Peyer's patch (tissue), 4 donors: ENCODE measurements around the gene CXCL1. TPM values are rescaled to one million over a fixed set of nuclear protein-coding genes. Genes with fewer than 3 reads are reported as not detected.

ENCODE experiments used
- DNase-seq, 3 donors: peaks; one replicate each; pipeline ENCODE4 v3.0.0-alpha.2; 2017 to 2019
- H3K27ac ChIP-seq, 4 donors: fragments of 200-600 bp; sonication (generic); one replicate each; pipeline ENCODE4 v1.5.1; 2016 to 2019
- H3K27me3 ChIP-seq, 2 donors: fragments of 200-600 bp; sonication (generic); one replicate each; pipeline ENCODE4 v1.5.1; 2019
- H3K36me3 ChIP-seq, 3 donors: fragments of 200-600 bp; sonication (generic); one replicate each; pipeline ENCODE4 v1.5.1; 2016 to 2019
- H3K4me1 ChIP-seq, 4 donors: fragments of 200-600 bp; sonication (generic); one replicate each; pipeline ENCODE4 v1.5.1; 2016 to 2019
- H3K4me3 ChIP-seq, 4 donors: fragments of 200-600 bp; sonication (generic); 1 replicate in 3 of 4; 2 replicates in 1 of 4; pipeline ENCODE4 v1.5.1; 2016 to 2019; ENCODE audit warnings: mild to moderate bottlenecking in 1 of 4
- H3K9me3 ChIP-seq, 4 donors: fragments of 200-600 bp; sonication (generic); one replicate each; pipeline ENCODE4 v1.5.1; 2016 to 2019; ENCODE audit warnings: mild to moderate bottlenecking in 1 of 4
- POLR2A ChIP-seq, 2 donors: fragments of 450-650 bp; IDR thresholded peaks; one replicate each; pipeline ENCODE4 v1.5.1; 2017; ENCODE audit warnings: antibody characterized with exemption in 2 of 2, mild to moderate bottlenecking in 2 of 2, moderate library complexity in 2 of 2
- total RNA-seq, 4 donors: library from RNA; depleted of rRNA; stranded (reverse); fragments of >200 nt; gene quantifications; one replicate each; pipeline ENCODE4 v1.1.0, GENCODE V29; 2016
- TF ChIP-seq, protein P1 (sequence below), 6 experiments: fragments of 450-650 bp in 4 of 6; fragments of 200-600 bp in 2 of 6; sonication (generic) in 1 of 6; IDR thresholded peaks; one replicate each; pipeline ENCODE4 v1.5.1; 2017 to 2019; ENCODE audit warnings: antibody characterized with exemption in 6 of 6, mild to moderate bottlenecking in 3 of 6, moderate library complexity in 1 of 6

CXCL1 gene
- total RNA-seq, 4 donors from 2014 or later, result 4.1 to 69.3 (median 6.8) TPM

DNA sequence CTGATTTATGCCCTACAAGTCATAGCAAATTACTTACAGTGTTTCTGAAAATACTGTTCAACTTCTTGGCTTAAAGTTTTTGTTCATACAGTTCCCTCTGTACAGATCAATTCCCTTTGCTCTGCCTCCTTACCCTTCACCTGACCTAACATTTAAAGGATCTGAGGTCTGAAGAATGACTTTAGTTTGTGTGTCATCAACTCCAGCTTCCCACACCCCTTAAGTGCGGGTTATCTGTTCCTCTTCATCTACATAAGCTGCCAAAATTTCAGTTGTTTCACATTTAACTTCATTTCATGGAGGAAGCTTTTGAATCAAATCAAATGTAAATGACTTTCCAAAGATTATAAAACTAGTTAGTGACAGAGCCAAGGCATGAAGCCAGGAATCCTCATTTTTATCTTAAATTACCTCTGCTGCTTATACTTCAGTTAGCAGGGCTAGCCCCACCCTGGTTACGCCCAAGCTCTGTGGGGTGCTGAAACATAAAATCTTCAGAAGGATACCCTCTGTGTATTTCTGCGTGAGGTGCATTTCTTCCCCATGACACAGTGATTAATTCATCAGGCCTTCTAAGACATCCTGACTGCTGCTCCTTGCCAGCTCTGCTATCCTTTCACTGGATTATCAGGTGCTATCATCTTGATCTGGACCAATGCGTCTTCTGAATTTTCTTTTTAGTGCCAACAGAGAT, 16.5 kb downstream of the CXCL1 start:
- TF ChIP-seq POLR2A (IDR thresholded peaks at IDR 0.05), result no peak
- TF ChIP-seq, protein P1, sequence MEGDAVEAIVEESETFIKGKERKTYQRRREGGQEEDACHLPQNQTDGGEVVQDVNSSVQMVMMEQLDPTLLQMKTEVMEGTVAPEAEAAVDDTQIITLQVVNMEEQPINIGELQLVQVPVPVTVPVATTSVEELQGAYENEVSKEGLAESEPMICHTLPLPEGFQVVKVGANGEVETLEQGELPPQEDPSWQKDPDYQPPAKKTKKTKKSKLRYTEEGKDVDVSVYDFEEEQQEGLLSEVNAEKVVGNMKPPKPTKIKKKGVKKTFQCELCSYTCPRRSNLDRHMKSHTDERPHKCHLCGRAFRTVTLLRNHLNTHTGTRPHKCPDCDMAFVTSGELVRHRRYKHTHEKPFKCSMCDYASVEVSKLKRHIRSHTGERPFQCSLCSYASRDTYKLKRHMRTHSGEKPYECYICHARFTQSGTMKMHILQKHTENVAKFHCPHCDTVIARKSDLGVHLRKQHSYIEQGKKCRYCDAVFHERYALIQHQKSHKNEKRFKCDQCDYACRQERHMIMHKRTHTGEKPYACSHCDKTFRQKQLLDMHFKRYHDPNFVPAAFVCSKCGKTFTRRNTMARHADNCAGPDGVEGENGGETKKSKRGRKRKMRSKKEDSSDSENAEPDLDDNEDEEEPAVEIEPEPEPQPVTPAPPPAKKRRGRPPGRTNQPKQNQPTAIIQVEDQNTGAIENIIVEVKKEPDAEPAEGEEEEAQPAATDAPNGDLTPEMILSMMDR (IDR thresholded peaks at IDR 0.05), result no peak
- H3K9me3 ChIP-seq, result no peaks in the 10 kb centered on the region

GRCh38 chr4:73891326-73891725, 22.1 kb downstream of the CXCL1 start:
- no peak overlapping the region for H3K27ac ChIP-seq

More for the DNA sequence above, 16.5 kb downstream of the CXCL1 start:
- no peak for DNase-seq
- Histone ChIP-seq H3K27ac (no peak overlapping the region), H3K4me3 (no peak overlapping the region), H3K4me1 (no peaks in the 10 kb centered on the region), H3K27me3 (no peaks in the 10 kb centered on the region), H3K36me3 (no peaks in the 10 kb centered on the region)

DNA sequence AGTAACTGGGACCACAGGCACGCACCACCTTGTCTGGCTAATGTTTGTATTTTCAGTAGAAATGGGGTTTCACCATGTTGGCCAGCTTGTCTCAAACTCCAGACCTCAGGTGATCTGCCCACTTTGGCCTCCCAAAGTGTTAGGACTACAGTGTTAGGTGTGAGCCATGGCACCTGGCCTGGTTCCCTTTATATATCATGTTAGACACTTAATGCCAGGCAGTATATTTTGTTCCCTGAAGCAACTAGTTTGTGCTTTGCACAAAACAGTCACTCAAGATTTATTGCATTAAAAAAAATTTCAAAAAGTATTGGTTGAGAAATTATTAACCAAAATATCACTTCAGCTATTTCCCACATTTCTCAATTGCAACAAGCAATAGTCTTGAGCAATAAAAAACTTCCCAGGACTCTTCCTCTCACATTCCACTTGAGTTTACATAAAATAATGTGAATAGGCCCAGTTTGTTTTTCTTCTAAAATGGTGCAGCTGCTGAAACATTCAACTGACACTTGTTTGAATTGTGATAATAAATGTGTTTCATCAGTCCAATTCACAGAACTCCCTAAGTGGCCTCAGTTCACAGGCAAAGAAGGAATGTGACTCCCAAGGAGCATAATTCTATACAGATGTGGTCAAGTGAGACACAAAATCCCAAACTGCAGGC, 22.7 kb downstream of the CXCL1 start:
- Histone ChIP-seq H3K36me3 (no peaks in the 10 kb centered on the region), H3K27ac (no peak overlapping the region), H3K9me3 (no peaks in the 10 kb centered on the region), H3K4me3 (no peak overlapping the region), H3K27me3 (no peaks in the 10 kb centered on the region), H3K4me1 (peaks cover 0 to 14% (median 0%) of the 10 kb centered on the region in 4 donors)
- no peak for DNase-seq
- TF ChIP-seq, protein P1 (IDR thresholded peaks at IDR 0.05), result no peak
- no peak for TF ChIP-seq POLR2A (IDR thresholded peaks at IDR 0.05)

More at GRCh38 chr4:73891326-73891725, 22.1 kb downstream of the CXCL1 start:
- no peak overlapping the region for H3K4me3 ChIP-seq
- peaks cover 0 to 14% (median 0%) of the 10 kb centered on the region in 4 donors for H3K4me1 ChIP-seq
- DNase-seq, result no peak
- H3K27me3 ChIP-seq, result no peaks in the 10 kb centered on the region
- no peaks in the 10 kb centered on the region for H3K9me3 ChIP-seq
- TF ChIP-seq, protein P1 (IDR thresholded peaks at IDR 0.05), result no peak
- no peak for TF ChIP-seq POLR2A (IDR thresholded peaks at IDR 0.05)
- no peaks in the 10 kb centered on the region for H3K36me3 ChIP-seq

DNA sequence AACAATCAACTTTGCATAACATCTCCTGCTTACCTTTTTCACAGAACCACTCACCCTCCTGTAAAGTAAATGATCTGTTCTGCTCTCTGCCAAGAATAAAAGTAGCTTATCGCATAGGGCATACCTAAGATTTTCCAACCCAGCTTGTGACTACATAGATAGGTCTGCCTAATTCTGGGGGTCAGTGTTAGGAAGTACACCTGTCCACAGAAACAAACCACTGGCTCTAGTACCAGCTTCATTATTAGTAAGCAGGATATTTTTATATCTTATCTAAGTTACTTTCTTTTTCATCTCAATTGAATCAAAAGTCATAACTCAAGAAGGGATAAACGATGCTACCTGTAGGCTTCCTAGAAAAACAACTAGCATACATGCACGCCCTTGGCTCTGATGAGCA, 23.8 kb downstream of the CXCL1 start:
- no peaks in the 10 kb centered on the region for H3K9me3 ChIP-seq
- no peak overlapping the region for H3K4me3 ChIP-seq
- H3K36me3 ChIP-seq, result no peaks in the 10 kb centered on the region
- peaks cover 0 to 14% (median 0%) of the 10 kb centered on the region in 4 donors for H3K4me1 ChIP-seq
- H3K27ac ChIP-seq, result no peak overlapping the region
- H3K27me3 ChIP-seq, result no peaks in the 10 kb centered on the region
- TF ChIP-seq POLR2A (IDR thresholded peaks at IDR 0.05), result no peak
- TF ChIP-seq, protein P1 (IDR thresholded peaks at IDR 0.05), result no peak
- no peak for DNase-seq

- DNase-seq, result no peak
- no peaks in the 10 kb centered on the region for H3K27me3 ChIP-seq
- no peak for TF ChIP-seq POLR2A (IDR thresholded peaks at IDR 0.05)
- TF ChIP-seq, protein P1 (IDR thresholded peaks at IDR 0.05), result no peak
- H3K27ac ChIP-seq, result no peak overlapping the region
- H3K4me1 ChIP-seq, result peaks cover 0 to 14% (median 0%) of the 10 kb centered on the region in 4 donors
- no peaks in the 10 kb centered on the region for H3K36me3 ChIP-seq
- no peaks in the 10 kb centered on the region for H3K9me3 ChIP-seq
- H3K4me3 ChIP-seq, result no peak overlapping the region
Measured at GRCh38 chr4:73894001-73894400, 24.8 kb downstream of the CXCL1 start.
